Cardiac fibroblast (primary cell): ENCODE results near the gene CRAT.

ENCODE experiments used
- DNase-seq, 2 donors: peaks; one replicate each; pipeline versions ENCODE4 v3.0.0 to v3.0.0-alpha.2; 2010; ENCODE audit warnings: low read depth in 2 of 2
- H3K4me3 ChIP-seq, 2 donors: replicated peaks in 1 of 2; 1 replicate in 1 of 2; 2 replicates in 1 of 2; pipeline ENCODE4 v1.5.1; 2011; ENCODE audit warnings: low read depth in 2 of 2, low read length in 2 of 2, mild to moderate bottlenecking in 2 of 2, moderate library complexity in 1 of 2
- CTCF ChIP-seq: IDR thresholded peaks from one replicate; pipeline ENCODE4 v1.5.1; 2011; ENCODE audit warnings: low read depth, mild to moderate bottlenecking, low read length, inconsistent platforms

Gene CRAT

GRCh38 chr9:129063061-129063460 is 47.5 kb downstream of the CRAT start:
- no peak for DNase-seq
- TF ChIP-seq CTCF, result no peak

GRCh38 chr9:129060991-129061390 is 49.6 kb downstream of the CRAT start:
- TF ChIP-seq CTCF, result no peak
- no peak for DNase-seq
- H3K4me3 ChIP-seq, result no peak overlapping the region

More at GRCh38 chr9:129063061-129063460, 47.5 kb downstream of the CRAT start:
- no peak overlapping the region for H3K4me3 ChIP-seq

GRCh38 chr9:129059796-129060785 is 50.5 kb downstream of the CRAT start:
- no peak for TF ChIP-seq CTCF
- H3K4me3 ChIP-seq, result no peak overlapping the region
- no peak for DNase-seq

- DNase-seq, result peak; percentile 29 to 62
- TF ChIP-seq CTCF, result no peak
- no peak overlapping the region for H3K4me3 ChIP-seq
Measured at GRCh38 chr9:129058965-129059795, 51.4 kb downstream of the CRAT start.

GRCh38 chr9:129054163-129054851 is 56.3 kb downstream of the CRAT start:
- H3K4me3 ChIP-seq, result no peak overlapping the region
- TF ChIP-seq CTCF, result no peak
- DNase-seq, result no peak

- no peak for DNase-seq
- no peak overlapping the region for H3K4me3 ChIP-seq
- TF ChIP-seq CTCF, result no peak
Measured at GRCh38 chr9:129053020-129053419, 57.6 kb downstream of the CRAT start.
